Measurements from ENCODE around the gene EMP2.

- TF ChIP-seq CTCF (IDR thresholded peaks at IDR 0.05) (no peak), POLR2A (IDR thresholded peaks at IDR 0.05) (peak; percentile 74)
Measured at GRCh38 chr16:10558746-10559641, 21.4 kb downstream of the EMP2 start.
